RCC 7860 (cell line): Measurements from ENCODE around the gene GMDS.

ENCODE experiments used
- DNase-seq: peaks from one replicate; pipeline ENCODE4 v3.0.0-alpha.2; 2015; ENCODE audit warnings: low spot score
- FAIRE-seq: peaks from 2 replicates; lab custom pipeline; 2012; peaks lifted over from hg19 to GRCh38; lab: Jason Lieb, UNC

GMDS gene

GRCh38 chr6:2245103-2245876 is at the start of gene GMDS:
GMDS (minus strand) TSS chr6:2245605.
- DNase-seq (peak; percentile 60), FAIRE-seq (no peak)

GRCh38 chr6:2285510-2285909 is 40.1 kb upstream of the GMDS start:
- DNase-seq (no peak), FAIRE-seq (no peak)

DNA sequence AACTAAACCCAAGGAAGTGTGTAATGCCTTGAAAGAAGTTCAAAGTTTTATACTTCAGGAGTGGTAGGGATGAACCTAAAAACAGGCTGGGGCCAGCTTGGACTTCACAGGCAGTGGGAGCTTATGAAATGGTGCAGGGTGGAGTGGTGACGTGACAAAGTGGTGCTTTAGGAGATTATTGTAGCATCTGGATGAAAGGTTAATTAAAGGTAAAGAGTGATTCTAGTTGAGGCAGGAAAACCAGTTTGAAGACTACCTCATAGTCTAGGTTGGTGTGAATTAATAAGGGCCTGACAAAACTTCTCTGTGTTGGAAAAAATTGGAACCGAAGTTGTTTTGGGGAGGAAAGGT is 30.5 kb upstream of the GMDS start:
- no peak for DNase-seq
- no peak for FAIRE-seq

- no peak for FAIRE-seq
These were observed 29.8 kb upstream of the GMDS start for GRCh38 chr6:2274981-2275891.

GRCh38 chr6:2272696-2273095 is 27.3 kb upstream of the GMDS start:
- DNase-seq (no peak), FAIRE-seq (no peak)

More at GRCh38 chr6:2274981-2275891, 29.8 kb upstream of the GMDS start:
- no peak for DNase-seq

- DNase-seq (no peak), FAIRE-seq (no peak)
These were observed 24.6 kb upstream of the GMDS start for GRCh38 chr6:2270054-2270453.

DNA sequence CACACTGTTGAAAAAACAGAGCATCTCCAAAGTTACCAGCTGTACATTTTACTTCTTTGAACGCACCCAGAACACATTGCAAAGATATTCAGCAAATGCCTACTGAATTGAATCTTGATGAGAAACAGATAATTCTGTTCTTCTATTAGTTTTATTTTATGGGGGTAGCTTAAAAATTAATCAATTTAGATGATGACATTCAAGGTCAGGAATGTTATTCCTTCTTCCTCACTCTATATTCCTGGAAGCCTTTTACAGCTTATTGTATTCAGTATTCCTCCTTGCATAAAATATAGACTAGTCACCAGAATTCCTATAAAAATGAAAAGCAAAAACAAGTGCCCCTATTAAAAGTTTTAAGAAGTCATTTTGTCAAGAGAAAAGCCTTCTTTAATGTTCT is 21.4 kb upstream of the GMDS start:
- DNase-seq (no peak), FAIRE-seq (no peak)

DNA sequence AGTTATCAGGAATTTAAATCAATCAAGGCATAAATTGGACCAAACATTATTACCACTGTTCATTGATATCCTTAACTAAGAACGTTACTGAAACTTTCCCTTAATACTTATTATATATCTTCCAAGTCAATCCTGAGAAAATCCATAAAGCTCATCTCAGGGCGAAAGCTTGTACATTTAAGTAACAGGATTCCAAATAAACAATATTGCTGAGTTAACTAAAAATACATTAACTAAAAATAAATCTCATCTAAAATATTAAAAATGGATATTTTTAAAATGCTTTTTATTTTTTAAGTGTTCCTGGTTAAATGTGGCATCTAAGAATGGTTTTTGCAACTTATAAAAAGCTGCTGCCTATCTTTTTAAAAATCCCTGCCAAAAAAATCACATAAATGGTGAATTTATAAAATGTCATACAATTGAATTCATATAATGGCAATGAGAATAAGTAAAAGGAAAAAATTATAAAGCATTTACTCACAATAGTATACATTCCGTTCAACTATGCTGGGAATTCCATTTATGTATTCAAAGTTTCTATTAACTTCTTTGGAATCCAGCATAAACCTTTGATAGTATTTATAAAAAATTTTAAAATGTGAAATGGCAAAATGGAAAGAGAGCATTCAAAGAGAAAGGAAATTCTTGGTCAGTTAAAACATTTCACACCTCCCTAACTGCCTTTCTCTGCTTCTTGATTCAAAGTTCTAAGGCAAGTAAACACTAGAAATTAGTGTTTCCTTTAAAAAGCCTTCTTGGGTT is 20.8 kb upstream of the GMDS start:
- DNase-seq (no peak), FAIRE-seq (no peak)

GRCh38 chr6:2264932-2265331 is 19.5 kb upstream of the GMDS start:
- FAIRE-seq (peak; percentile 75), DNase-seq (peak; percentile 47)

DNA sequence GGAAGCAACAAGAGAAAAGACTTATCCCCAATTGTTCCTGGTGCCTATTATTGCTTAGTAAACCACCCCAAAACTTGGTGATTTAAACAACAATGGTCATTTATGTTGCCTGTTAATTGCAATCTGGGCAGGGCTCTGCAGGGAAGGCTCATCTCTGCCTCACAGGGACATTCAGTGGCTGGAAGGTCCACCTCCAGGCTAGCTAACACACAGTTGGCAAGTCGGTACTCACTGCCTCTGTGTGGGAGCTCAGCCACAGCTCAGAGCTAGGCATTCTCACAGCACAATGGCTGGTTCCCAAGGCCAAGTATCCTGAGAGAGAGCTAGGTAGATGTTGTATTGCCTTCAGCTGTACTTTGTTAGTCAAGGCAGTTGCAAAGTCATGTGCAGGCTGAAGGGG is 18.5 kb upstream of the GMDS start:
- FAIRE-seq = no peak
- DNase-seq = no peak

DNA sequence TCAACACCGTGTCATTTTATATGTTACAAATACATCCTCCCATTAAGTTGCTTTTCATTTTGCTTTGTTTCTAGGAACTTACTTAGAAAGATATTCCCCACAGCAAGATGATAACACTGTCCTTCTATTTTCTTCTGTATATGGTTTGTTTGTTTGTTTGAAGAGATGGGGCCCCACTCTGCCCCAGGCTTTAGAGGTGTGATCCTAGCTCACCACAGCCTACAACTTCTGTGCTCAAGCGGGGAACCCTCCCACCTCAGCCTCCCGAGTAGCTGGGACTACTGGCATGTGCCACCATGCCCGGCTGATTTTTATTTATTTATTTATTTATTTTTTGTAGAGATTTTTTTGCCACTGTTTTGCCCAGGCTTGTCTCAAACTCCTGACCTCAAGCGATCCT is 14.2 kb upstream of the GMDS start:
- FAIRE-seq = no peak
- DNase-seq = no peak

DNA sequence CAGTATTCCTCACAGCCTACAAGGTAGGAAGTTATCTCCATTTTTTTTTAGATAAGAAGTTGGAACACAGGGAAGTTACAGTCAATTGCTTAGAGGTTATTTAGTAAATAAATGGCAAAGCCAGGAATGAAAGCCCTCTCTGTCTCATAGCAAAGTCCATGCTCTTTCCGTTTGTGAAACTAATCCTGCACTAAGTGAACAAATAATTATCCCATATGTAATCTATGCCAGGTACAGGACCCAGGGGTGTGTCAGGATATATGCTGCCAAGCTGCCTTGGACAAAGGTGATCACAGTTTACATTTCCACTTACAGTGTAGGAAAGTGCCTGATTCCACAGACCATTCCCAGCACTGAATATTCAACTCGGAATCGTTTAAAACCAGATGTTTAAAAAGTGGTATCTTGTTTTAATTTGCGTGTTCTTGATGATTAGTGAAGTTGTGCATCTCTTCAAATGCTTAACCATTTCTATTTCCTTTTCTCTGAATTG is 13.6 kb upstream of the GMDS start:
- no peak for FAIRE-seq
- no peak for DNase-seq

DNA sequence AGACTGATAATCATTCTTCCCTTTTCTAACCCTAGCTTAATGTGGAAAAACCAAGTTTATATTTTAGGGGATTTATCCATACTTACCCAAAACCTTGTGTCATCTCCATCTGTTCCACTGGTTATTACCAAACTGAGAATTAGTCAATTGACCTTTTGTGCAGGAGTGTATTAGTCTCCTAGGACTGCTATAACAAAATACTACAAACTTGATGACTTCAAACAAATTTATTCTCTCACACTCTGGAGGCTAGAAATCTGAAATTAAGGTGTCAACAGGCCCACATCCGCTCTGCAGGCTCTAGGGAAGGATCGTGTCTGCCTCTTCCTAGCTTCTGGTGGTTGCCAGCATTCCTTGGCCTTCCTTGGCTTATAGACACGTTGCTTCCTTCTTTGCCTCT is 12.7 kb upstream of the GMDS start:
- FAIRE-seq (no peak), DNase-seq (no peak)

DNA sequence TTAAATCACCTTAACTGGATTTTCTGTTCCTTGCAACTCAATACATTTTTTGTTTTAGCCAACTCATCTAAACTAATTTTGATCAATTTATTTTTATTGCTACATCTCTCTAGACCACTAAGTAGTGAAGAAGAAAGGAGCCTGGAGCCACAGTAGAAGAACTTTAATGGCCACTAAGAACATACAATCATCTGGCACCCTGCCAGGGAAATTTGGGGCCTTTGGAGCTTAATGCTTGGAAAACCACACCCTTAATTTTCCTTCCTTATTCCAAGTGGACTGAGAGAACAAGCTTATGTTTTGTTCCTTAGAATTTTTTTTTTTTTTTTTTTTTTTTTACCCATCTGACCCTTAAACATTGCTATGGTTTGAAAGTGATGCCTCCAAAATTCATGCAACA is 12.0 kb upstream of the GMDS start:
- no peak for FAIRE-seq
- DNase-seq = no peak

GRCh38 chr6:2254747-2255146 is 9.3 kb upstream of the GMDS start:
- DNase-seq = no peak
- FAIRE-seq = no peak

DNA sequence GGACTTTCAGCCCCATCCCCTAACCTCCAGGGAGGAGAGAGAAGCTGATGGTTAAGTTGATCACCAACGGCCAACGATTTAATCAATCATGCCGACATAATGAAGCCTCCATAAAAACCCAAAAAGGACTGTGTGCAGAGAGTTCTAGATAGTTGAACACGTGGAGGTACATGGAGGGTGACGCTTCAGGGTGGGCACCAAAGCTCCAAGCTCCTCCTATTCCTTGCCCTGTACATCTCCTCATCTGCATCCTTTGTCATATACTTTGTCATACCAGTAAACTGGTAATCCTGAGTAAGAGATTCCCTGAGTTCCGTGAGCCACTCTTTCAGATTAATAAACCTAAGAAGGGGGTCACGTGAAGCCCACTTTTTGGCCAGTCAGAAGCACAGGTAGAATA is 3.7 kb upstream of the GMDS start:
- no peak for FAIRE-seq
- no peak for DNase-seq

DNA sequence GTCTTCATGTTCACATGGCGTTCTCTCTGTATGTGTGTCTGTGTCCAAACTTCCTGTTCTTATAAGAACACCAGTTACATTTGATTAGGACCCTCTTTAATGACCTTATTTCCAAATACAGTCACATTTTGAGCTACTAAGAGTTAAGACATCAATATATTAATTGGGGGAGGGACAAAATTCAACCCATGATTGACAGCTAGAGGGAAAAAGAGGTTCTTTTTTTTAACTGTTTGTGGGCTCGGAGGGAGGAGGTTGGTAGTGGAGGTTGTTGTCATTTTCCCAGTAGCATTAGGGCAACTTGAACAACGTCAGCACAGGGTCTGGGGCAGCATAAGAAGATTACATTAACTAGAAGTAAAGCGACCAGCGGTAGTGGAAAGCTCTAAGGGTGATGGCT is 2.3 kb upstream of the GMDS start:
- DNase-seq = no peak
- no peak for FAIRE-seq

DNA sequence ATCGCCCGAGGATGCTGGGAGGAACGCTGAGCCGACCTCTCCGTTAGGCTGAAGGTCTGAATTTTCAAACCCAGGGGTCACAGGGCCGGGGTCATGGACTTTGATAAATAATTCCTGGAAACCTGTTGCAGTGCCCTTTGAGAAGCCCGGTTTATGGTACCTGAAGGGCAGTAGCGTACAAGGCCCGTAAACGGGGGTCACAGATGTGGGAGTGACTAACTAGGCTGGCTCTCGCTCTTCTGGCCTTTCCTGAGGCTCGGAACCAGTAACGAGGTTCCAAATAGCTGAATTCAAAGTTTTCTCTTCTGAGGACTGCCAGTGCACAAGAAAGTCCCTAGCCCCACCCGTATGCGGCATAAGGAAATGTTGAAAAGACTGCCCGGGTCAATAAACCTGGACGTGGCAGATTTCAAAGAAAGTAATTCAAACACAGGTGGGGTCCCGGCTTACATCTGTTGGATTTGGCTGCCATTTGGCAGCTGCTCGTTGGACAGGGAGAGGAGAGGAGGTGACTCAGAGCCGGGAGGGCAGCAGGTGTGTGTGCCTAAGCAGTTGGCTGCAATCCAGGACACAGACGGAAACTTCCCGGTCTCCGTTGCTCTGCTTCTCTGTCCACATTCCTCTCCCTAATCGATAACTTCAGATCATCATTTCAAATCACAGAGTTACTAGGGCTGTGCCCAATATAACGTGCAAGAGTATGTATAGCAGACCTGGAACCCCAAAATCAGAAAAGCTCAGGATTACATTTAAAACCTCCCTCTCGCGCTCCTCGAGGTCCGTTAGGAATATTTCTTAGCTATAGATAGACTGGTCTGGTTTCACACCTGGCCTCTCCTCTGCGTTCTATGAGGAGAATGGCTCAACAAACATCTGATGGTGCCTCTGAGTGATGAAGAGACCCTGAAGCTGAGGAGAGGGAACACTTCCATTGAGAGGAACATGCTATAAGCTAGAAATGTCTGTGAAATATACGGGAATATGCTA is 765 bp upstream of the GMDS start:
- DNase-seq (peak; percentile 32), FAIRE-seq (no peak)

DNA sequence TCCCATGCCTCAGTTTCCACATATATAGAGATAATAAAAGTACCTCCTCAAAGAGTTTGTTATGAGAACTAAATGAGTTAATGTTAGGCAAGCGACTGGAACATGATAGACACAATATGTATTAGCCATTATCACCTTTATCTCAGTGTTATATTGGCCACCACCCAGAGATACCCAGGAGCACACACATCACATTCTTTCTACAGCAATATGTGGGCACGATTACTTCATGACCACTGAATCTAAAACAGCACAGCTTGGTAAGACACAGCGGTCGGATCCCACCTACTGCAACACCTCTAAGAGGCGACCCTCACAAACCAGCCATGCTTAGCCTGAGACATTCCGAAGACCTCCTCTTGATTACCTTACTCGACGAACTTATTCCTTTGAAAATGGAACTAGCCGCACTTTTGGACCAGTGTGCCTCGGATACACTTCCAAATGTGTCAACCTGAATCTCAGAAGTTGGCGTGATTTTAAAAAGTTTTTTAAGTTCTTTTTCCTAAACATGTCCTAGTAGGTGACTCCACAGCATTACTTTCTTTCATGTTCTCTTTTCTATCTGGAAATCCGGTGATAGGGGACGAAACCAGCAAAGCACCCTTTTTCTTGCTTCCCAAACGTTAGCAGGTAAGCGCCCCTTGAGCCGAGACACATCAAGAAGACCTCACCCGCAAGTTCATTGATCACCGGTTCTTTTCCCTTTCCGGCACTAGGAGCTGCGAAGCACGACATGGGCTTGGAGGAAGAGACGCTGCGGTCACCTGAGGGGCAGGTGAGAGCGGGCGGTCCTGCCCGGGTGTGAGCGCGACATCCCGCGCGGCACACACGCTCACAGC is 923 bp downstream of the GMDS start:
- FAIRE-seq = no peak

More for the DNA sequence above, 923 bp downstream of the GMDS start:
- no peak for DNase-seq
